SK-N-SH (cell line): ENCODE results near the gene ASB8. TPM values are rescaled to one million over a fixed set of nuclear protein-coding genes. Genes with fewer than 3 reads are reported as not detected.

Experiments
- EP300 ChIP-seq, 2 experiments: IDR thresholded peaks; 2 replicates each; pipeline versions ENCODE4 v1.4.0 to v1.6.1; 2012; ENCODE audit warnings: borderline replicate concordance in 1 of 2, low read depth in 1 of 2, low read length in 1 of 2
- EZH2phosphoT487 ChIP-seq: fragments of 200-600 bp; sonication (generic); IDR thresholded peaks from 2 replicates; pipeline ENCODE4 v1.6.1; 2017; ENCODE audit warnings: low read depth, mixed run types, mild to moderate bottlenecking, antibody characterized with exemption, moderate library complexity, borderline replicate concordance
- FOSL2 ChIP-seq: IDR thresholded peaks from 2 replicates; pipeline ENCODE4 v1.4.0; 2012; ENCODE audit warnings: low read depth, mild to moderate bottlenecking, moderate library complexity, borderline replicate concordance
- FOXJ3 ChIP-seq: sonication (generic); formaldehyde crosslinking; IDR thresholded peaks from 2 replicates; pipeline ENCODE4 v1.5.1; 2020; ENCODE audit warnings: mild to moderate bottlenecking, missing genetic modification reagents
- FOXM1 ChIP-seq: IDR thresholded peaks from 2 replicates; pipeline ENCODE4 v1.4.0; 2012; ENCODE audit warnings: low read depth, mild to moderate bottlenecking
- GATA2 ChIP-seq: sonication (generic); formaldehyde crosslinking; IDR thresholded peaks from 2 replicates; pipeline ENCODE4 v1.5.0; 2020; ENCODE audit warnings: mild to moderate bottlenecking, missing genetic modification reagents
- IRF3 ChIP-seq: fragments of 150-350 bp; IDR thresholded peaks from 2 replicates; pipeline ENCODE4 v1.6.1; 2016; ENCODE audit warnings: mild to moderate bottlenecking, low read depth, low read length
- JUND ChIP-seq: IDR thresholded peaks from 2 replicates; pipeline ENCODE4 v1.4.0; 2012
- MAX ChIP-seq: IDR thresholded peaks from 2 replicates; pipeline ENCODE4 v1.4.0; 2012; ENCODE audit warnings: low read depth
- MEF2A ChIP-seq: IDR thresholded peaks from 2 replicates; pipeline ENCODE4 v1.4.0; 2012; ENCODE audit warnings: low read depth, borderline replicate concordance
- MXI1 ChIP-seq: IDR thresholded peaks from 2 replicates; pipeline ENCODE4 v1.6.1; 2012; ENCODE audit warnings: mild to moderate bottlenecking, low read depth, low read length, improper control_type of control experiment
- NFIC ChIP-seq: IDR thresholded peaks from 2 replicates; pipeline ENCODE4 v1.4.0; 2012; ENCODE audit warnings: borderline replicate concordance
- PBX3 ChIP-seq: IDR thresholded peaks from 2 replicates; pipeline ENCODE4; 2012
- RAD21 ChIP-seq: IDR thresholded peaks from 2 replicates; pipeline ENCODE4 v1.6.1; 2012; ENCODE audit warnings: mild to moderate bottlenecking, low read length
- RCOR1 ChIP-seq: fragments of 150-350 bp; IDR thresholded peaks from 2 replicates; pipeline ENCODE4 v1.6.1; 2017; ENCODE audit warnings: antibody characterized with exemption, low read length
- RFX5 ChIP-seq: IDR thresholded peaks from 2 replicates; pipeline ENCODE4 v1.6.1; 2012; ENCODE audit warnings: mild to moderate bottlenecking, improper control_type of control experiment, low read length
- RXRA ChIP-seq: IDR thresholded peaks from 2 replicates; pipeline ENCODE4 v1.4.0; 2012; ENCODE audit warnings: low read depth, mild to moderate bottlenecking, borderline replicate concordance
- SIN3A ChIP-seq: IDR thresholded peaks from 2 replicates; pipeline ENCODE4 v1.6.1; 2012; ENCODE audit warnings: low read depth, mild to moderate bottlenecking, low read length, moderate library complexity, borderline replicate concordance
- SMC3 ChIP-seq: IDR thresholded peaks from 2 replicates; pipeline ENCODE4 v1.6.1; 2012; ENCODE audit warnings: low read depth, low read length, improper control_type of control experiment
- TAF1 ChIP-seq: IDR thresholded peaks from 2 replicates; pipeline ENCODE4 v1.6.1; 2012; ENCODE audit warnings: low read depth, mild to moderate bottlenecking, low read length, moderate library complexity, borderline replicate concordance
- TEAD4 ChIP-seq: IDR thresholded peaks from 2 replicates; pipeline ENCODE4 v1.4.0; 2012; ENCODE audit warnings: mild to moderate bottlenecking, borderline replicate concordance; ENCODE audit not compliant: insufficient read depth
- USF1 ChIP-seq: IDR thresholded peaks from 2 replicates; pipeline ENCODE4 v1.4.0; 2012; ENCODE audit warnings: low read depth, borderline replicate concordance
- USF2 ChIP-seq: fragments of 150-350 bp; IDR thresholded peaks from 2 replicates; pipeline ENCODE4 v1.6.1; 2017; ENCODE audit warnings: antibody characterized with exemption, low read length, low read depth, borderline replicate concordance
- YY1 ChIP-seq: IDR thresholded peaks from 2 replicates; pipeline ENCODE4 v1.4.0; 2012; ENCODE audit warnings: low read depth, mild to moderate bottlenecking
- polyA plus RNA-seq, 3 experiments: library from polyadenylated mRNA; depleted of rRNA; stranded (reverse); fragments of >200 nt; gene quantifications; 2 replicates each; pipeline ENCODE4 v1.2.3, GENCODE V29; 2012

Gene ASB8
- polyA plus RNA-seq, 1 of the 3 experiments (the other 2 are of a cell fraction) = 13.8 TPM

- TF ChIP-seq IRF3 (no peak), FOXM1 (no peak), MAX (peak; percentile 62; the same call in 1 of the 2 replicates), NFIC (no peak), JUND (no peak), SIN3A (no peak), TEAD4 (no peak), YY1 (peak; percentile 81), RCOR1 (peak; percentile 67), MXI1 (peak; percentile 74), RFX5 (peak; percentile 83), USF1 (no peak), FOSL2 (no peak), MEF2A (0 out of 2 replicates have a peak, but pooled peaks have one; percentile 25), SMC3 (peak; percentile 11; the same call in 1 of the 2 replicates), RXRA (no peak), USF2 (no peak), RAD21 (no peak; the same call in 1 of the 2 replicates), FOXJ3 (peak; percentile 61), TAF1 (peak; percentile 85), PBX3 (no peak), GATA2 (CRISPR knock-in tag) (no peak), EZH2phosphoT487 (no peak), EP300 (IDR thresholded peaks at IDR 0.05; ENCODE audit: borderline replicate concordance in 1 of 2, low read depth in 1 of 2, low read length in 1 of 2) (no peak)
Measured at GRCh38 chr12:48197971-48198671, 40.8 kb upstream of the ASB8 start (continued).
